Loucy (cell line): ENCODE data around the gene PLK2.

Source experiments
- CTCF ChIP-seq: fragments of 200-600 bp; sonication (generic); conservative IDR thresholded peaks from 2 replicates; pipeline ENCODE4 v1.5.1; 2014; ENCODE audit warnings: mild to moderate bottlenecking, antibody characterized with exemption, low read length
- EZH2phosphoT487 ChIP-seq: fragments of 200-600 bp; IDR thresholded peaks from 2 replicates; pipeline ENCODE4 v1.6.1; 2018; ENCODE audit warnings: antibody characterized with exemption, mild to moderate bottlenecking, moderate library complexity, borderline replicate concordance

- no peak for TF ChIP-seq EZH2phosphoT487
- TF ChIP-seq CTCF, result no peak
Observed at GRCh38 chr5:58457050-58457449, 2.8 kb downstream of the PLK2 start.
